ENCODE measurements around the gene ADAMTS13.
A peak's percentile ranks its signal among the peaks of the same experiment; 100 is the strongest.

Gene ADAMTS13

DNA sequence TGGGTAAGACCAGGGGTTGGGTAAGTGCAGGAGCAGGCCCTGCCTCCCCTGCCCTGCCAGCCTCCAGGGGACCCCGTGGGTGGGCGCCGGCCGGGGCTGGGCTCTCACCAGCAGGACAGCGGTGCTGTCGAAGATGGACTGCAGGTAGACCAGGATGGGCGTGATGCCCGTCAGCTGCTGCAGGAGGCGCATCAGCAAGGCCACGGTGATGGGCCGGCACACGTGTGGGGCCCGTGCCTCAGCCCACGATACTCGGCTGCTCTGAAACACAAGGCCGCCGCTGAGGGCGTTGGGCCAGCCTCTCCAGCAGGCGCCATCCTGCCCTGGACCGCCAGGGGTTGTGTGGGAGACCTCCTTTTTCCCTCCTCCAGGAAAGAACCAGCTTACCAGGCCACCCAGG lies 52.7 kb downstream of the ADAMTS13 start:
- DNase-seq = no peak

DNA sequence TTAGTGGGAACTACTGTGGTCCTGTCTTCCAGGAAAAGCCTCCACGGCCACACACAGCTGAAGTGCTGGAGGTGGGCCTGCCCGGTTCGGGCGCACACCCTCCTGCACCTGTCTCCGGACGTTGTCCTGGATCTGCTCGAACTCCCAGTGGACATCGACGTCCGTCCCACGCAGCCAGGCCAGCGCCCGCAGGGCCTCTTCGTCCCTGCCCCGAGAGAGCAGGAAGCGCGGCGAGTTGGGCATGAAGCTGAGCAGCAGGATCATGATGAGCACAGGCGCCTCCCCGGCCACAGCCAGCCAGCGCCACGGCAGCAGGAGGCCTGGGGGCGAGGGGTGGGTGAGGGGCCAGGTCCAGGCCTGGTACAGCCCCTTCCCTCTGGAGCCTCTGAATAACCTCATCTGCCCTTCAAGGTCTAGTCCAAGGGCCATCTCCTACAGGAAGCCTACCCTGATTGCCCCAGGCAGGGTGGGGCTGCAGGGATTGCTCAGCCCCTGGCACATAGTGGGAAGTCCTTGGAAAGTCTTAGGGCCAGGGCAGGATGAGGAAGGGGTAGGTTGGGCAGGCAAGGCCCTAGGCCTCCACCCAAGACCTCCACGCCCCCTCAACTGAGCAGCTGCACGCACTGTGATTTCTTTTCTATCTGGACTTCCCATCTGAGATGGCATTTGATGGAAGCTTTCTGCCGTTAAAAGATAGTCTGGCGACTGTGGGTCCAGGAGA lies 53.3 kb downstream of the ADAMTS13 start:
- no peak for DNase-seq

DNA sequence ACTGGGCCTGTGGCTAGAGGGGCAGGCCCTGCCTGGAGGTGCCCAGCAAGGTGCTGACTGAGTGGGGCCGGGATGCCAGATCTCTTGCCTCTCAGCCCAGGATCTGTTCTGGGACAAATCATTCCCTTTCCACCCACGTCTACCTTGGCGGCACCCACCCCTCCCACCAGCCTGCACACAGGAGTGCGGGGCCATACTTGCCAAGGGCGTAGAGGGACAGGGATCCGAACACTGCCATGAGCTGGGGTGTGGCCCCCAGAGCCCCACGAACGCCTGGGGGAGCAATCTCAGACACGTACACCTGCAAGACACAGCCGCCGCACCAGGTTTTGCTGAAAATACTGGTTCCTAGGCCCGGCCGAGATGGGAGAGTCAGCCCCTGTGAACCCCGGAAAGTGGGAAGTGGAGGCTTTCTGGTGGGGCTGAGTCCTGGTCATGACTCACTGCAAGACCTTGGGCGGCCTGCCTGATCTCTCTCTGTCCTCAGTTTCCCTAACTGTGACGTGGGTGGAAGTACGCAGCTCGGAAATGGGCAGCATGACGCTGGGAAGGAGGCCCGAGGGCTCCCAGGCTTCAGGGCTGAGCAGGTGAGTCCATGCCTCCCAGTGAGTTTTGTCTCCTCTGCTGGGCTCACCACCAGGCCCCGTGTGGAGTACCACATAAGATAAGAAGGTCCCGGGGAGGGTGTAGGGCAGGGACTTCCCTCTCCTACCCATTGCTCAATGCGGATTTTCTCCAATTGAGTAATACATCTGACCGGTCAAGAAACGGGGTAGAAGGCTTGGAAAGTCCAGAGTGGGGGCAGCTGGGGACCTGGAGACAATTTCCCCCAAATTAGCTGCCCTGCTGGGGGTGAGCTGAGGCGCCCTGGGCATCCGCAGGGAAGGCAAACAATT lies 54.1 kb downstream of the ADAMTS13 start:
- no peak for DNase-seq

DNA sequence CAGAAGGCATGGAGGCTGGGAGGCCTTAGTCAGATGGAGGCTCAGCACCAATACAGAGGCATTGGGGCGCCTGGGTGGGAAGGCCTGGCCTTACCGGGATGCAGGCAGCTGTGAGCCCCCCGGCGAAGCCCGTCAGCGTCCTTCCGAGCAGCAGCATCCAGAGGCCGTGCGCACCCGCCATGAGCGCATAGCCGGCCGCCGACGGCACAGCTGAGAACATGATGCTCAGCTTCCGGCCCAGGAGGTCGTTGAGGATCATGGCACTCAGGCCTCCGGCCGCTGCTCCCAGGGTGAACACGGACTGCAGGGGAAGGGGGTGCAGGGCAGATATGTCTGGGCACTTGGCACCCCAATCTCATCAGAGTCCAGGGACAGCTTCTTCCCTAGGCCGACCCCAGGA lies 54.8 kb downstream of the ADAMTS13 start:
- DNase-seq = no peak

DNA sequence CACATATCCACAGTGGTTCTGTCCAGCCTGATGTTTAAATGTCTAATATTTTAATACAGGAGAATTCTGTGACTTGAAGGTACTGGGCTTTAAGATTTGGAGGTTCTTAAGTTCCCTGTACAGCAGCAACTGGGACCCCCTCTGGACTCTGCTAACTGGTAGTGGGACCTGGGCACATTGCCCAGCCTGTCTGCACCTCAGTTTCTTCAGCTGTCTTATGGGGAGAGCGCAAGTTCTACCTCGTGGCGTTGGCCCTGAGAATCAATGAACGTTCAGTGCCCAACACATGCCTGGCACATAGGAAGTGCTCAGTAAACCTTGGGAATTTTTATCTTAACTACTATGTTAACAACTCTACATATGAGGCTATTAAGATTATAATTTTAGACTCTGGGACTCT lies 55.3 kb downstream of the ADAMTS13 start:
- DNase-seq = no peak

DNA sequence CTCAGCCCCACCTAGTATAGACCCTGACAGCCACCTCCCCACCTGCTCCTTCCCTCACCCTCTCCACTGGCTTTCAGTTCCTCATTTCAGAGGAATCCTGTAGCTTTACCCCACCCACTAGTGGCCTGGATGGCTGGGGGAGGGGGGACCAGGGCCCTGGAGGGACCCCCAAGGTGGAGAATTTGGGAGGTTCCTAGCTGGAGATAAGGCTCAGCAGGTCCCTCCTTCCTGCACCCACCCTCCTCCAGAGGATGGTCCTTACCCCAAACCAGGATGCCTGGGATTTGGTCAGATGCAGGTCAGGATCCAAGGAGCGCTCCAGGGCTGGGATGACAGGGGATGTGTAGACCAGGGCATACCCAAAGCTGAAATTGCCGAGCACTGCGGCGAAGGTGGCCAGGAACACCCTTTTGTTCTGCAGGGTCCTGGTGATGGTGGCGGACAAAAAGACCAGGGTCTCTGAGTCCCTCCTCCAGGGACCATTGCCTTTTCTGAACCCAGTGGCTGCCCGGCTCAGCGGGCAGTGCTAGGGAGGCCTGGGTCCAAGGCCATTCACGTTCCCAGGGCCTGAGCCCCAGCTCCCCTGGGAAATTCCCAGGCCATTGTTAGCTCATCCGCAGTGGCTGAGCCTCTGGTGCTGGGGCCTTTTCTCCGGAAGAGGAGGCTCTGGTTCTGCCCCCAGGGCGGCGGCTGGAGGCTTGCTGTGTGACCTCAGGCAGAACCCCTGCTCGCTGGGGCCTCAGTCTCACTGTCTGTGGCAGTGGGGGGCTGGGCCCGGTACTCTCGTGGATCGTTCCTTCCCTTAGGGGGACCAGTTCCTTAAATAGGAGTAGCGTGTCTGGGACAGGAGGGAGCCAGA lies 56.1 kb downstream of the ADAMTS13 start:
- DNase-seq = peak in 1 of 2 experiments; percentile 47

DNA sequence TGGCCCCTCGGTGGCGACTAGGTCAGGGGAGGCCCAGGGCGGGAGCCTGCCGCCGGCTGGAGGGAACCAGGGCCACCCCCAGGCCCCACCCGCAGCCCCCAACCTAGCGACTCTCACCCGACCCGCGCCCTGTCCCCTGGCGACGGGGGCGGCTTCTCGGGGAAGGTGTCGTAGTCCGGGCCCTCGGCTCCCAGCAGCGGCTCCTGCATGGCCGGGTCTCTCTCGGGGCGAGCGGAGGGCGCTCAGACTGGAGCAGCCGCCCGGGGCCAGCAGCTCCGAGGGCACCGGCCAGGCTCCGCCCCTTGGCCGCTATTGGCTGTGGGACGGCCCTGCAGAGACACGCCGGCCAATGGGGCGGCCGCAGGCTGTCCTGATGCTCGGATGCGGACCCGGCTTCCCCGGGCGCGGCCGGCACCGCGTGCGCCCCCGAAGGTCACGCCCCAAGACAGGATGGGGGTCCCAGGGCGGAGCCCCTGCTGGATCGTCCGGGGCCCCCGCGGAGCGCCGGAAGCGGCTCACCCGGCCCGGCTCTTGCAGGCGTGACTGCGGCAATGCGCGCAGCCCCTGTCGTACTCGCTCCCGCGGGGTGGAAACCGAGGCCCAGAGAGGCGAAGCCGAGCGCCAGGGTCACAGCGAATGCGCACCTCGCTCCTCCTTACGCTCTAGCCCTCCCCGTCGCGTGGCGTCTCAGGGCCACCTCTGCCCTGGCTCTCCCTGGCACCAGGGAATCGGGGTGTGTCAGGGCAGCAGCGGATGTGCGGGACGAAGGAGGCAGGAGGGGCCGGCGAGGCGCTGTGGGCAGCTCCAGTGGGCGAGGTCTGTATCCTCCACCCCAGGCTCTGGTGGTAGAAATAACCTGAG lies 56.9 kb downstream of the ADAMTS13 start, which contains the start of gene SLC2A6:
TSS of gene SLC2A6 (minus strand) at position 249 of the 861 bp plus-strand sequence. CDS start at position 209, 40 bp downstream.
- DNase-seq = peak; percentile 70 to 93

DNA sequence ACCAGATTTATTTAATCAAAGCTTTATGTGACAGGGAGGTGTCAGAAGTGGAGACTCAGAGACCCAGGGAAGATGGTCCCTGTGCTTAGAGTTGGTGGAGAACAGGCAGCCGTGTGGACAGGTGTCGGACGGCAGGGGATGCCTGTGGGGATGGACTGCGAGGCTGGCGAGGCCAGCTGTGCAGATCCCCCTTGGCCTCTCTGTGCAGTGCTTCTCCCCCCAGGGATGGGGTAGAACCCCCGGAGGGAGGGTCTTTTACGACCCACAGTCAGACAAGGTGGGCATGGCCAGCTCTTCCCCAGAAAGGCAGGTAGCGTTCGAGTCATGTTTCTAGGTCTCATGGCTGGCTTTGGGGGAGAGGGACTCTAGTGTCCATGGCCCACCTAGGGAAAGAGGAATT lies 61.4 kb downstream of the ADAMTS13 start:
- no peak for DNase-seq

DNA sequence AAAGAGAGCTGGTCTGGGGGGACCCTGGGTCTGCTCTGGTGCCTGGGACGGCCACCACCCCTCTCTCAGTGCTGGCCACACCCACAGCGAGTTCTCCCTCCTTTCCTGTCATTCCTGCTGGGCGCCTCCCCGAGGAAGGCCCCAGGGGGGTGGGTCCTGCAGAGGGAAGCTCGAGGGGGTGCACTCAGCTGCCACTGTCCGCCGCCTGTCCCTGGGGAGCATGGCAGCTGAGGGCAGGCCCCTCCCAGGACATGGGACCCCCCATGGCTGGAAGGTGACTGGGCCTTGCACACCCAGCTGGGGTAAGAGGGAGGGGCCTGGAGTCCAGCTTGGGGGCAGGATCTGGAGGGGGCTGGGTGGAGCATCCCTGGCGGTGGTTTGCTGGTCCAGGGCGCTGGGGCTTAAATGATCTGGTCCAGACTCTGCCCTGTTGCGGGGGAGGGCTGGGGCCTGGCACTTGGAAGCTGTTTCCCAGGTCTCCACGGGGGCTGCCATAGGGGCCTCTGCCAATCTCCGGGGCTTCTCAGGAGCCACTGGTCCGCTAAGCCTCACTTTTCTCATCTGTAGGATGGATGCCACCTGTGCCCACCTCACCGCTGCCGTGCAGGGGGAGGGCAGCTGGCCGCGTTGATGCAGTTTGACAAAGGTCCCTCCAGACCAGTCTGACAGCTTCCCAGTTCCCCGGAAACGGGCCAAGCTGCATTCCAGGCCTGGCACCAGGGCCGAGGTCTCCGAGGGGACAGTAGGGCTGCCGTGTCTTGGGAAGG lies 62.7 kb downstream of the ADAMTS13 start:
- DNase-seq = no peak

DNA sequence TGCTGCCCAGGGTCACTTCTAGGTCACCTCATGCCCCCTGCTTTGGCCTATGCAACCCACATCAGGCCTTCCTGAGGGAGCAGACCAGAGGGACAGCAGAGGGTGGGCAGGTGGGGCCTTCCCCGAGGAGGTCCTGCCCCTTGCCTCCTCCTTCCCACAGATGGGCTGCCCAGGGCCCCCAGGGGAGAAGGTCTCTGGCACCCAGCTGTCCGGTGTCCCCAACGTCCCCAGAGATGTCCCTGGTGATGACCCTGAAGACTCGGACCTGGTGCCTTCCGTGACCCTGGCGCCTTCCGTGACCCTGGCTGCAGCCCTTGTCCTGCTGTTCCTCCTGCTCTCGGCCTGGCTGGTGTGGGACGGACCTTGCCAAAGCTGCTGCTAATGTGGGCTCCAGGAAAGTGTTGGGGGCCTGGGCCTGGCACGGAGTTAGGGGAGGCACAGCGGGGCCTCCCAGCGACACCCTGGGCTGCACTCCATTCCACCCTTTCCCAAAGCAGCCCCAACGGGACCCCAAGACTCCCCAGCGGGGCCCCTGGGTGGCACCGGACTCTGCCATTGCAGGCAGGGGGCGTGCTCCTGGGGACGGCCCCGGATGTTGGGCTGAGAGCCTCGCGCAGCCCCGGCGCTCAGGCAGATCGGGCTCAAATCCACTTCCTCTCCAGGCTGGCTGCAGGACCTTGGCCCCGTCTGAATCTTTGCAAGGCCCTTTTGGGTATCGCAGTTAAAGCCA lies 63.5 kb downstream of the ADAMTS13 start:
- DNase-seq = no peak

DNA sequence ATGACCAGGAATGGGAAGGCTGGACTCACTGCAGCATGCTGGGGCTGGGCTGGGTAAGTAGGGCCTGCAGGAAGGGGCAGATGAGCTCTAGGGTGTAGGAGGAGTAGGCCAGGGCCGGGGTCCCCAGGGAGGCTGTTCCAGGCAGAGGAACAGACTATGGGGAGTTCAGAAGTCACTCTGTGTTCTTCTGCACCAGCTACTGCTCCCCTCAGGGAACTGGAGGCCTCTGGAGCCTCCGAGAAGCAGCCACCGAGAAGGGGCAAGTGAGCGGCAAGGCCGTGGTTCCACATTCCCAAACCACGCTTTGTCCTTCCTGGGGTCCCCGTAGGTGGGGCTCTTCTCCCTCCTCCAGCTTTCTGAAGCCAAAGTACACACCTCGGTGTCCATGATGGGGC lies 65.2 kb downstream of the ADAMTS13 start:
- no peak for DNase-seq

DNA sequence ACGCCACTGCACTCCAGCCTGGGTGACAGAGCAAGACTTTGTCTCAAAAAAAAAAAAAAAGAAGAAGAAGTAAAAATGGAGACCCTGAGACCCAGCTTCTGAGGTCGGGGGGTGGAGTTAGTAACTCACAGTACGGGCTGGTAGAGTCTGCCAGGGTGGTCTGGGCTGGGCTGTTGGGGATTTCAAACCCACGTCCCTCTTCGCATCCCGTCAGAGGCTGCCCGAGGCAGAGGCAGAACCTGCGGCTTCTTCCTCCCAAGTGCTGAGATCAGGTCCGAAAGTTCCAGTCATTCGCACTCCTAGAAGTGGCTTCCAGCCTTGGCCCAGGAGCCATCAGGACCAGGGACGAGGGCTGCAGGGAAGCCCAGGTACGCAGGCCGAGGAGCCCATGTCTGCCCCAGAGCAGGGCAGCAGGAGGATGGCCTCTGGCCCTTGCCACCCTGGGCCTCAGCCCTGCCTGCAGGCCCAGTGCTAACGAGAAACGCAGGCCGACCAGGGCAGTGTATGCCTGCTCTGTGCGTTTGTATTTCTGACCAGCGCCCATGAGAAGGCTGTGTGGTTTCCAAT lies 66.6 kb downstream of the ADAMTS13 start:
- DNase-seq = no peak

DNA sequence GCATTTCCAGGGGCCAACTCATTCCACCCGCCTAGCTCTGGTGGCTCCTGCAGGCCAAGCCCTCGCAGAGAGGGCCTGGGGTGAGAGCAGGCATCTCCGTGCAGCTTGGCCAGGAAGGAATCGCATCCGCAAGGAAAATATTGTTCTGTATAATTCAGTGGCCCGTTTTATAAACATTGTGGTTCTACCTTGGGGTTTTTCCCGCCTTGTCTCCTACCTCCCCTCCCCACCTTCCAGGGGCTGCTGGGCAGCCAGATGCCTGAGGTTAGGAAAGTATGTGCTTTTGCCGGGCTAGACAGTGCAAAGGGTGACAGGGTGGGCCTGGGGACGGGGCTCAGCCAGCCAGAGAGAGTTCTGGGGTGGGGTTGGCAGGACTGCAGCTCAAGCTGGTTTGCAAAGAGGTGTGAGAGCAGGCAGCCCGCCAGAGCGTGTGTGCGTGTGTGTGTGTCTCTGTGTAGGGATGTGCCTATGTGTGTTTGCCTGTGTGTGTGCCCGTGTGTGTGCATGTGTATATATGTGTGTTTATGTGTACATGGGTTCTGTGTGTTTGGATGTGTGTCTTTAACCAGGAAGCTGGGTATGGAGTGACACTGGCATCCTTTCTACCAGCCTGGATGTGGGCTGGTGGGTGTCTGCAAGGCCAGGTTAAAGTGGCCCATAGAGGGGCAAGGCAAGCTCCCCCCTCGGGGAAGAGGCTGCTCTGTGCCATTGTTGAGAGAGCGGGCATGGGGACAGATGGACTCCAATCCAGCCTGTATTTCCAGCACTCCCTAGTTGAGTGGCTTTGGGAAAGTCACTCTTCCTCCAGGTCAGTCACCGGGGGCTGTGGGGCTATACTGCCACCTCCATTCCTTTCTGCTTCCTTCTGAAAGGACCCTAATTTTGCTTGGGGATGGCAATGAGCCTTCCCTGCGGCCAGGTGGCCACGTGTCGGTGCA lies 67.4 kb downstream of the ADAMTS13 start:
- no peak for DNase-seq

DNA sequence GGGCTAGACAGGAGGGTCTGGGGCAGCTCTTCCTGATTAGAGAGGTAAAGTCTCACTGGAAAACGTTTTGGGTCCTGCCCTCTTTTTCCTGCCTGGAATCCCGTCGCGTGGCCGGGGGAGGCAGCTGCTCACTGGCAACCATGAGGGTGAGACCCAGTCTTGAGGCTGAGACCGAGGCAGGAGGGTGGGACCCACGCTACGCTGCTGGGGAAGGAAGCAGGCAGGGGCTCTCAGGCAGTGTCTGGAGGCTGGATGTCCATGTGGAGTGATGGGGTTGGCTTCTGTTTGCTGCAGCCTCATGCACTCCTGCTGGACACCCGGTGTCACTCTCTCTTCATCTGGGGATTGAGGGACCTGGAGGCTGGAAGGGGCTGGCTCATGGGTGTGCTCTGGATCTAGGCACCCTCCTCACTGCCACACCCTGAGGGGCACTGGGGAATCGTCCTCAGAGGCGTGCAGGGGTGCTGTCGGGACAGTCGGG lies 68.1 kb downstream of the ADAMTS13 start:
- DNase-seq = peak in 1 of 2 experiments; percentile 23

DNA sequence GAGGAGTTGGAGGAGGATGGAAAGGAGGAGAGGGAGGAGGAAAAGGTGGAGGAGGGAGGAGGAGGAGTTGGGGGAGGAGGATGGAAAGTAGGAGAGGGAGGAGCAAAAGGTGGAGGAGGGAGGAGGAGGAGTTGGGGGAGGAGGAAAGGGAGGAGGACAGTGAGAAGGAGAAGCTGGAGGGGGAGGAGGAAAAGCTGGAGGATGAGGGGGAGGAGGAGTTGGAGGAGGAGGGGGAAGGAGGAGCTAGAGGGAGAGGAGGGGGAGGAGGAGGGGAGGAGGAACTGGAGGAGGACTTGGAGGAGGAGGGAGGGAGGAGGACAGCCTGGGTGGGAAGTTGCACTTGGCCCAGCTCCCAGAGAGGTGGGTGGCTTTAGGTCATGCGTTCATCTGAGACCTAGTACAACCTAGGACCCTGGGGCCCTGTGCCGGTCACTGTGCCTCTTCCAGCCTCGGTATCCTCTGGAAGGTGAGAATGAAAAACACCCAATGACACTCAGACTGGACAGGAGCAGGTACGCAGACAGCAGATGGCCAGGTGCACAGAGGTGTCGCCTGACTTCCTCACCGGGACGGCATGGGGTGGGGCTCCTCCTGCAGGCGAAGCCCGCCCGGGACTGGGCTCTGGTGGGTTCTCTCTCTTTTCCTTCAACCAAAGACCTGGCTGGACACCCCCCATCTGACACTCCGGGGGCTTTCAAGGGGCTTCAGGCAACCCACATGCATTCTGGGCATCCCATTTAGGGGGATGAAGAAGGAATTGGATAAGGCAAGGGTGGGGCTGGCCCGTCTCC lies 68.9 kb downstream of the ADAMTS13 start:
- DNase-seq = no peak

DNA sequence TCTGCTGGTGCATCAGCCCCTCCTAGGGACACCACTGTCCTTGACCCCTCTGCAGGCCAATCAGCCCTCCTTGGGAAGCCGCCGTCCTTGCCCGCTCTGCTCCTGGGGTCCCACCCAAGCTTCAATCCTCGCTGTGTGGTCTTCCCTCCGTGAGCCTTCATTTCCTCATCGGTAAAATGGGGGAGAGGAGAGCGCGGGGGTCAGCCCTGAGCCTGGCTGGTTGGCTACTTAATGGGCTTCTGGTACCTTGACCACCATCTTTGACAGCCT lies 69.4 kb downstream of the ADAMTS13 start:
- no peak for DNase-seq

DNA sequence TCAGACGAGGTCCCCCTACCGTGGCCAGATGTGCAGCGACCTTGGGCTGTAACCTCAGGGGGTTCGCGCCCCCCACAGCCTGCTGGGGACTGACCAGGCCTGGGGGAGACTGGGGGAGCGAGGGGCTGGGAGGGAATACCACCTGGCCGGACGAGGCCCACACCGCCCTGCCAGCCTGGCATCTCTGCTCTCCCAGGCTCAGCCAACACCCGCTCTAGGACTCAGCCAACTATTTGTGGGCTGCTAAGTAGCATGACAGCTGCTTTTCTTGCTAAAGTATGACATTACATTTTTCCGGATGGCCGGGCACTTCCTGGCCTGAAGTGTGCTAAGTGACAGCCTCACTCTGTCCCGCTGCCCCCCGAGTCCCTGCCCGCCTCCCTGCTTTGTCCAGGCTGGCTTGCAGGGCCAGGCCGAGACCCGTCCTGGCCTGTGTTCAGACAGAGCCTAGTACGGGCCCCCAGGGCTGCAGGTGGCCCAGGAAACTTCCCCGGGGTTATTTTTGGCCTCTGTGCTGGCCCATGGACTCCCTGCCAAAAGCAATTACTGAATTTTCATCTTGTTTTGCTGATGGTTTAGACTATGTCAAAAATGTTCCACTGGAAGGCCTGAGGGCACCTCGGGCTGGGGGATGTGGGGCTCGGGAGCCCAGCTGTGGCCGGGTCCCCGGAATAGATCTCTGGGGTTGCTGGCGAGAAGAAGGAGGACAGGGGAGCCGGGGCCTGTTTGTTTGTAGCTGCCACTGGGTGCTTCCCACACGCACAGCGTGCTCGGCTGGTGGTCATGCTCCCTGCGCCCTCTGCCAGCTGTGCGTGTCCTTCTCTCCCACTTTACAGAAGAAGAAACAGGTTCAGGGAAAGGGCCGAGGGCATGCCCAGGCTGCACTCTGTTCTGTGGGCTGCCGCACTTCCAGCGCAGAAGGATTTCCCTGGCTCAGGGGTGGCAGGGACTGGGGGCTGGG lies 70.2 kb downstream of the ADAMTS13 start:
- peak in 1 of 2 experiments; percentile 36 for DNase-seq

Measured in NCI-H524 (cell line).